ENCODE data around the gene SAXO1. TPM values are rescaled to one million over a fixed set of nuclear protein-coding genes. Genes with fewer than 3 reads are reported as not detected.
"Not testable (repeated sequence)": the region's sequence is repeated elsewhere in the genome, so short reads cannot be mapped to it uniquely, and the experiment has no call there.

Gene SAXO1
- total RNA-seq, 1 experiment from 2014 or later: 0.06 TPM

GRCh38 chr9:18970393-18970792, 62.6 kb downstream of the SAXO1 start:
- no peak for DNase-seq (ENCODE audit: low read depth)

- DNase-seq (ENCODE audit: low read depth): no peak
These were observed 63.9 kb downstream of the SAXO1 start for GRCh38 chr9:18969128-18969527.

GRCh38 chr9:18955626-18956025, 77.4 kb downstream of the SAXO1 start:
- DNase-seq (ENCODE audit: low read depth): no peak

GRCh38 chr9:18951936-18952335, 81.1 kb downstream of the SAXO1 start:
- DNase-seq (ENCODE audit: low read depth): no peak

- no peak for DNase-seq (ENCODE audit: low read depth)
These were observed 85.1 kb downstream of the SAXO1 start for GRCh38 chr9:18947892-18948339.

- DNase-seq (ENCODE audit: low read depth): no peak
These were observed 90.2 kb downstream of the SAXO1 start for GRCh38 chr9:18942801-18943200.

- DNase-seq (ENCODE audit: low read depth): no peak
These were observed 91.8 kb downstream of the SAXO1 start for GRCh38 chr9:18941060-18941740.

GRCh38 chr9:18939943-18940342, 93.1 kb downstream of the SAXO1 start:
- no peak for DNase-seq (ENCODE audit: low read depth)

- no peak for DNase-seq (ENCODE audit: low read depth)
These were observed 96.7 kb downstream of the SAXO1 start for GRCh38 chr9:18936094-18936871.

GRCh38 chr9:18935541-18935940, 97.5 kb downstream of the SAXO1 start:
- no peak for DNase-seq (ENCODE audit: low read depth)

GRCh38 chr9:18930611-18931010, 102.4 kb downstream of the SAXO1 start:
- DNase-seq (ENCODE audit: low read depth): not testable (repeated sequence)

GRCh38 chr9:18928711-18929110, 104.3 kb downstream of the SAXO1 start:
- DNase-seq (ENCODE audit: low read depth): no peak

GRCh38 chr9:18926513-18926912, 106.5 kb downstream of the SAXO1 start:
- DNase-seq (ENCODE audit: low read depth): no peak

GRCh38 chr9:18925880-18926279, 107.1 kb downstream of the SAXO1 start:
- DNase-seq (ENCODE audit: low read depth): no peak

GRCh38 chr9:18923671-18924430, 109.2 kb downstream of the SAXO1 start:
- DNase-seq (ENCODE audit: low read depth): no peak

- no peak for DNase-seq (ENCODE audit: low read depth)
These were observed 109.8 kb downstream of the SAXO1 start for GRCh38 chr9:18923167-18923566.

- DNase-seq (ENCODE audit: low read depth): no peak
These were observed 110.7 kb downstream of the SAXO1 start for GRCh38 chr9:18922161-18922885.

GRCh38 chr9:18921366-18922075, 111.5 kb downstream of the SAXO1 start:
- DNase-seq (ENCODE audit: low read depth): no peak

- DNase-seq (ENCODE audit: low read depth): no peak
These were observed 112.6 kb downstream of the SAXO1 start for GRCh38 chr9:18920141-18921084.
